SK-N-MC (cell line): ENCODE data around the gene EGLN1.

Experiments used
- DNase-seq: peaks from one replicate; pipeline ENCODE4 v3.0.0-alpha.2; 2011; ENCODE audit warnings: low read depth, low spot score
- H3K27ac ChIP-seq: fragments of 200-600 bp; sonication (generic); 2 replicates; pipeline ENCODE4 v1.5.1; 2016; ENCODE audit warnings: mixed run types
- H3K36me3 ChIP-seq: fragments of 200-600 bp; sonication (generic); 2 replicates; pipeline ENCODE4 v1.6.1; 2017; ENCODE audit warnings: antibody characterized with exemption, low read length, mixed read lengths; ENCODE audit not compliant: insufficient read depth
- H3K4me3 ChIP-seq: fragments of 200-600 bp; sonication (generic); 2 replicates; pipeline ENCODE4 v1.5.1; 2016
- H3K9ac ChIP-seq: fragments of 200-600 bp; sonication (generic); 2 replicates; pipeline ENCODE4 v1.8.0; 2017; ENCODE audit warnings: mixed run types, mixed read lengths; ENCODE audit not compliant: insufficient read length
- H3K9me3 ChIP-seq: fragments of 200-600 bp; sonication (generic); 2 replicates; pipeline ENCODE4 v1.6.1; 2017; ENCODE audit warnings: low read depth, mild to moderate bottlenecking, antibody characterized with exemption, low read length, moderate library complexity, mixed read lengths
- EZH2 ChIP-seq: fragments of 200-600 bp; sonication (generic); IDR thresholded peaks from one replicate; pipeline ENCODE4 v1.6.1; 2017; ENCODE audit warnings: antibody characterized with exemption
- FOXP2 ChIP-seq: optimal IDR thresholded peaks from 2 replicates; pipeline ENCODE3; 2011; ENCODE audit warnings: mild to moderate bottlenecking, moderate library complexity; ENCODE audit not compliant: insufficient read depth; ENCODE audit errors: extremely low read length, control extremely low read depth
- POLR2AphosphoS5 ChIP-seq: IDR thresholded peaks from 2 replicates; pipeline ENCODE4 v1.6.1; 2012; ENCODE audit warnings: mild to moderate bottlenecking, low read depth, low read length, borderline replicate concordance

EGLN1 gene

DNA sequence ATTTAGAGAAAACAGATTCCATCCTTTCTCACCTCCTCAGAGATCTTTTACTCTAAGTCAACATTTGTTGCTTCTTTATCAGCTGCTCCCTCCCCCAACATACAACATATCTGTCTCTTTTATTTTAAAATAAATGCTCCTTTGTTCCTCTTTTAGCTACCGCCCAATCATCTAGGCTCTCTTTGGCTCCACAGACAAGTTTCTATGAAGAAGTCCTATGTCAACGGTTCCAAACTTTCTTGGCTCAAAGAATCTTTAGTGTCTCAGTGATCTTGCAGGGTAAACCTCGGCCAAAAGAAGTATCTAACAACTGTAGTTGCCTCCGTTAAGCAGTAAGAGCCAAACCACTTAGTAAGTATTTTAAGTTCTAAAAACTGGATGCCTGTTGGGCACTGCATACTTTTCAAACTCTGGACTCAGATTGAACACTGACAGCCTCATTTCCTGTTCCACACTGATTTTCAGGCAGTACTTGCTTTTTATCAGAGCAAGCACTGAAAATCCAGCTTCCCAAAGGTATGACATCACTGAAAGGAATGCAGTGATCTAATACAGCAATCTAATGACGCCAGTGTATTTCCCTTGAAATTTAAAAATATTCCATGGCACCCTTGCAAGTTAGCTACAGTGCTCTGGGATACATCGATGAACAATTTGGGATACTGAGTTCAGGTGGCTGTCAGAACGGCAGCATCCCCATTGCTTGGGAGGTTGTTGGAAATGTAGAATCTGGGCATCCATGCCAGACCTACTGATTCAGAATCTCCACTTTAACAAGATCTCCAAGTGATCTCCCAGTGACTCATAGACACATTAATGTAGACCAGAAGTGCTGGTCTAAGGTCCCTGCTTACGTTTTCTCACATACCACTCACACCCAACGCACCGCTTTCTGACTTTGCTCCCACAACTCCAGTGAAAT is 26.8 kb downstream of the EGLN1 start:
- H3K27ac ChIP-seq, result no peak overlapping the region; the same call in 1 of the 2 replicates
- H3K4me3 ChIP-seq, result no peak overlapping the region
- H3K9ac ChIP-seq, result no peak overlapping the region
- no peaks in the 10 kb centered on the region for H3K36me3 ChIP-seq
- TF ChIP-seq FOXP2, result no peak
- no peak for TF ChIP-seq POLR2AphosphoS5
- TF ChIP-seq EZH2, result no peak
- no peaks in the 10 kb centered on the region for H3K9me3 ChIP-seq
- peak; percentile 20 for DNase-seq

- Histone ChIP-seq H3K9me3 (no peaks in the 10 kb centered on the region), H3K27ac (no peak overlapping the region), H3K9ac (no peak overlapping the region), H3K4me3 (no peak overlapping the region), H3K36me3 (no peaks in the 10 kb centered on the region)
- no peak for DNase-seq
- TF ChIP-seq EZH2 (no peak), FOXP2 (no peak), POLR2AphosphoS5 (no peak)
These were observed 28.4 kb downstream of the EGLN1 start for GRCh38 chr1:231393668-231394067.

- H3K36me3 ChIP-seq, result no peaks in the 10 kb centered on the region
- TF ChIP-seq FOXP2 (no peak), EZH2 (no peak), POLR2AphosphoS5 (no peak)
- H3K9me3 ChIP-seq, result no peaks in the 10 kb centered on the region
- no peak for DNase-seq
- no peak overlapping the region for H3K9ac ChIP-seq
- H3K4me3 ChIP-seq, result no peak overlapping the region
- no peak overlapping the region for H3K27ac ChIP-seq
These were observed 29.5 kb downstream of the EGLN1 start for GRCh38 chr1:231392389-231393131.

DNA sequence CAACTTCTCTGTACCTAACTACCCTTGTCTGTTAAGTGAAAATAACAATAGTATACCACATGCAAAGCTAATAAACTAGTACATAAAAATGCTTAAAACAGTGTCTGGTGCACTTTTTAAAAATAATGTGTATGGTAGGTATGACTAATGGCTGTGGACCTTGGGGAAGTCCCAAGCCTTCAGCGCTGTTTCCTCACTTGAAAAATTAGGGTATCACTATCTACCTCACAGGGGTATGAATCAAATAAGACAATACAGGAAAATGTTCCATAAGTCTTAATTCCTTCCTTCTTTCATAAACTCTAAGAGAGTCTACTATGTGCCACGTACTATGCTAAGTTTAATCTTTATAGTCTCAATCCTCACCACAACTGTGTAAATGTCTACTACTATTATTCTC is 32.0 kb downstream of the EGLN1 start:
- TF ChIP-seq FOXP2, result no peak
- no peak for TF ChIP-seq EZH2
- no peak for TF ChIP-seq POLR2AphosphoS5
- Histone ChIP-seq H3K9ac (no peak overlapping the region), H3K36me3 (no peaks in the 10 kb centered on the region), H3K9me3 (no peaks in the 10 kb centered on the region), H3K27ac (no peak overlapping the region), H3K4me3 (no peak overlapping the region)
- no peak for DNase-seq

- DNase-seq, result no peak
- H3K9me3 ChIP-seq, result no peaks in the 10 kb centered on the region
- no peak overlapping the region for H3K9ac ChIP-seq
- no peak overlapping the region for H3K4me3 ChIP-seq
- H3K27ac ChIP-seq, result no peak overlapping the region
- TF ChIP-seq EZH2 (no peak), POLR2AphosphoS5 (no peak), FOXP2 (no peak)
- no peaks in the 10 kb centered on the region for H3K36me3 ChIP-seq
These were observed 34.1 kb downstream of the EGLN1 start for GRCh38 chr1:231387770-231388669.

DNA sequence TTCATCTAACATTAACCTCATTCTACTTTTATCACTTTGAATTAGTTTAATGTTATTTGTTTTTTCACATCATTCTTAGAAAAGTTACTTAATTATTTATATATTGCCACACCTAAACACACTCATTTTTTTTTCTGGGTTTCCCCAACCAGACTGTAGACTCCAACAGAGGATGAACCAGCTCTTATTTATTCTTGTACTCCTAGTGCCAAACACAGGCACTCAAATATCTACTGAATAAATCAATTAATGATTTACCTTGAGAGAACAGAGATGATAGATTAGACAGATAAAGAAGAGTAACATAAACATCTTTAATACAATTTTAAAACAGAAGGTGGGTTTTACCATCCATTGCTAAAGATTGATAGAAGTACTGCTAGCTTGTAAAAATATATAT is 35.6 kb downstream of the EGLN1 start:
- no peak for DNase-seq
- no peaks in the 10 kb centered on the region for H3K9me3 ChIP-seq
- no peak for TF ChIP-seq POLR2AphosphoS5
- TF ChIP-seq FOXP2, result no peak
- TF ChIP-seq EZH2, result no peak
- no peak overlapping the region for H3K4me3 ChIP-seq
- no peak overlapping the region for H3K9ac ChIP-seq
- no peaks in the 10 kb centered on the region for H3K36me3 ChIP-seq
- no peak overlapping the region for H3K27ac ChIP-seq

DNA sequence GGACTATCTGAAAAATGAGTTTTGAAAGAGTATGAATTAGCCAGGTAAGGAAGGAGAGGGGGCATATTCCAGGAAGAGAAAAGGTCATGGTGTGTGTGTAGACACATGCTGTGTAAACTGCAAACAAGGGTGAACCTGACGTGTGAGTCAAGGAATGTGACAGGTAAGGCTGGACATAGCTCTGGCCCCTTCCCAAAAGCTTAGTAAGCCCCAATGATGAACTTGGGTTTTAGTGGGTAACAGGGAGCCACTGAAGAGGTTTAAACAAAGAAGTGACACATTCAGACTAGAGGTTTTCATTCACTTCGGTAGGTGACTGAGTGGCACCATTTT is 36.7 kb downstream of the EGLN1 start:
- TF ChIP-seq EZH2 (no peak), POLR2AphosphoS5 (no peak), FOXP2 (no peak)
- Histone ChIP-seq H3K9ac (no peak overlapping the region), H3K4me3 (no peak overlapping the region), H3K9me3 (no peaks in the 10 kb centered on the region), H3K36me3 (no peaks in the 10 kb centered on the region), H3K27ac (no peak overlapping the region)
- DNase-seq, result no peak

DNA sequence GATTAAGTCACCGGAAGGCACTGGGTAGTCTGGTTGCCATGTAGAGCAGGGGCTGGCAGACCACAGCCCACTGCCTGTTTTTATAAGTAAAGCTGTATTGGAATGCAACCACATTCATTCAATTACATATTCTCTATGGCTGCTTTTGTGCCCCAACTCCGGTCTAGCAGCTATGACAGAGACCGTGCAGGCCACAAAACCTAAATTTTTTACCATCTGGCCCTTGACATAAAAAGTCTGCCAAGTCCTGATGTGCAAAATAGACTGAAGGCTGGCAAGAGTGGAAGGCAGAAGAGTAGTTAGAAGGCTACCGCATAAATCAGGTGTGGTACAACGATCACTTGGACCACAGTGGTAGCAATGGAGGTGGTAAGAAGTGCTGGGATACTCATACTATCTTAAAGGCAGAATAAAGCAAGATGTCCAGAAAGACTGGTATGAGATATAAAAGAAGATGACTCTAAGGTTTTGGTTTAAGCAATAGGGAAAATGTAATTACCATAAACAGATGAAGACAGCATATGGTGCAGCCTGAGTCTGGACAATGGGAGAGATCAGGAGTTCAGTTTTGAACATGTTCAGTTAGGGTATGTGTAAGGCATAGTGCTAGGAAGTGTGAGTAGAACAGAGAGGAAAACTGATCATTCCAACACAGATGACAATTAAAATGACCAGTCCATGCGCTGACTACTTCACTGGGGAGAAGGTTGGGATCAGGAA is 37.2 kb downstream of the EGLN1 start:
- no peak overlapping the region for H3K9ac ChIP-seq
- no peaks in the 10 kb centered on the region for H3K36me3 ChIP-seq
- no peak overlapping the region for H3K27ac ChIP-seq
- no peak overlapping the region for H3K4me3 ChIP-seq
- no peaks in the 10 kb centered on the region for H3K9me3 ChIP-seq
- DNase-seq, result no peak
- TF ChIP-seq POLR2AphosphoS5 (no peak), EZH2 (no peak), FOXP2 (no peak)
